Measurements from ENCODE around the gene COL15A1. TPM values are rescaled to one million over a fixed set of nuclear protein-coding genes. Genes with fewer than 3 reads are reported as not detected.

The COL15A1 gene
- total RNA-seq, 1 donor from 2014 or later = 11.8 TPM

GRCh38 chr9:98964201-98964600, 20.5 kb downstream of the COL15A1 start:
- TF ChIP-seq, protein P1, sequence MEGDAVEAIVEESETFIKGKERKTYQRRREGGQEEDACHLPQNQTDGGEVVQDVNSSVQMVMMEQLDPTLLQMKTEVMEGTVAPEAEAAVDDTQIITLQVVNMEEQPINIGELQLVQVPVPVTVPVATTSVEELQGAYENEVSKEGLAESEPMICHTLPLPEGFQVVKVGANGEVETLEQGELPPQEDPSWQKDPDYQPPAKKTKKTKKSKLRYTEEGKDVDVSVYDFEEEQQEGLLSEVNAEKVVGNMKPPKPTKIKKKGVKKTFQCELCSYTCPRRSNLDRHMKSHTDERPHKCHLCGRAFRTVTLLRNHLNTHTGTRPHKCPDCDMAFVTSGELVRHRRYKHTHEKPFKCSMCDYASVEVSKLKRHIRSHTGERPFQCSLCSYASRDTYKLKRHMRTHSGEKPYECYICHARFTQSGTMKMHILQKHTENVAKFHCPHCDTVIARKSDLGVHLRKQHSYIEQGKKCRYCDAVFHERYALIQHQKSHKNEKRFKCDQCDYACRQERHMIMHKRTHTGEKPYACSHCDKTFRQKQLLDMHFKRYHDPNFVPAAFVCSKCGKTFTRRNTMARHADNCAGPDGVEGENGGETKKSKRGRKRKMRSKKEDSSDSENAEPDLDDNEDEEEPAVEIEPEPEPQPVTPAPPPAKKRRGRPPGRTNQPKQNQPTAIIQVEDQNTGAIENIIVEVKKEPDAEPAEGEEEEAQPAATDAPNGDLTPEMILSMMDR (IDR thresholded peaks at IDR 0.05; ENCODE audit: insufficient read depth, low read length, poor library complexity, severe bottlenecking) = no peak
- no peaks in the 10 kb centered on the region for H3K36me3 ChIP-seq (ENCODE audit: control insufficient read depth, insufficient read depth, low read length)
- DNase-seq (ENCODE audit: low read depth) = no peak
- H3K4me3 ChIP-seq (ENCODE audit: low read depth, low read length) = no peak overlapping the region
- peaks cover 8% of the 10 kb centered on the region for H3K27me3 ChIP-seq (ENCODE audit: control insufficient read depth, insufficient read depth, low read length)

- no peak for DNase-seq (ENCODE audit: low read depth)
- Histone ChIP-seq H3K27me3 (ENCODE audit: control insufficient read depth, insufficient read depth, low read length) (peaks cover 8% of the 10 kb centered on the region), H3K36me3 (ENCODE audit: control insufficient read depth, insufficient read depth, low read length) (no peaks in the 10 kb centered on the region), H3K4me3 (ENCODE audit: low read depth, low read length) (no peak overlapping the region)
- TF ChIP-seq, protein P1 (IDR thresholded peaks at IDR 0.05; ENCODE audit: insufficient read depth, low read length, poor library complexity, severe bottlenecking) = no peak
These were observed 21.2 kb downstream of the COL15A1 start for GRCh38 chr9:98964911-98965336.

DNA sequence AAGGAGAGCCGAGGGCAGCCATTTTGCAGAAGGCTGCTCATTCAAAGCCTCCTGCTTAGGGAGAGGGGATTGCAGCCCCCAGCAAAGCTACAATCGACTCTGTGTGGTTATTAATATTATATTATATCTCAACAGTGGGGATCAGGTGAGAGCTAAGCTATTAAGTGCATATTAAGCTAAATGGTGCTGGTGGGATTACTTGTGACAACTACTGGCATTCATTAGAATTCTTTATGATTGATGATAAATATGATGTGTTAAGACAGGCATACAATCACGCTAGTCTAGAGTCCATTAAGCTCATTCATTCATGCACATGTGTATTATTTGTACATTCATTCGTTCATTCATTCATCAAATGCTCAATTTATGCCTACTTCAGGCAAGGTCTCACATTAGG, 23.0 kb downstream of the COL15A1 start:
- DNase-seq (ENCODE audit: low read depth) = no peak
- TF ChIP-seq, protein P1 (IDR thresholded peaks at IDR 0.05; ENCODE audit: insufficient read depth, low read length, poor library complexity, severe bottlenecking) = no peak
- Histone ChIP-seq H3K36me3 (ENCODE audit: control insufficient read depth, insufficient read depth, low read length) (no peaks in the 10 kb centered on the region), H3K27me3 (ENCODE audit: control insufficient read depth, insufficient read depth, low read length) (peaks cover 7% of the 10 kb centered on the region), H3K4me3 (ENCODE audit: low read depth, low read length) (no peak overlapping the region)

DNA sequence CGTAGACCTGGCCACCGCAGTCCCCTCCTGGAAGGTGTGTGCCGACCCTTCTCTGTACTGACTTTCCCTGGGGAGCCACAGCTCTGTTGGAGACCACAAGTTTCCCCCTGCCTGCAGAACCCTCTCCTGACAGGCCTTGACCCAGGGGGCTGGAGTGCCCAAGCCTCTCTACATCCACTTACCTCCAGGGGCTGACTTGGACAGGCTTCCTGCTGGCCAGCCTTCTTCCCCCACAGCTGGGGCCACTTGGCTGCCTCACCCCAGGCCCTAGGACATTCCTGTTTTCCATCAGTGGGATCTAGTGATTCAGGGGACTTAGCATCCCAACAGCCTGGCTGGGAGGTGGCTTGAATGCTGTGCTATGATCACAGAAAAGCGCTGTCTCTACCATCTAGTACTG, 23.6 kb downstream of the COL15A1 start:
- Histone ChIP-seq H3K4me3 (ENCODE audit: low read depth, low read length) (no peak overlapping the region), H3K36me3 (ENCODE audit: control insufficient read depth, insufficient read depth, low read length) (no peaks in the 10 kb centered on the region), H3K27me3 (ENCODE audit: control insufficient read depth, insufficient read depth, low read length) (peaks cover 7% of the 10 kb centered on the region)
- DNase-seq (ENCODE audit: low read depth) = no peak
- TF ChIP-seq, protein P1 (IDR thresholded peaks at IDR 0.05; ENCODE audit: insufficient read depth, low read length, poor library complexity, severe bottlenecking) = no peak

GRCh38 chr9:98967680-98968079, 24.0 kb downstream of the COL15A1 start:
- DNase-seq (ENCODE audit: low read depth) = no peak
- H3K36me3 ChIP-seq (ENCODE audit: control insufficient read depth, insufficient read depth, low read length) = no peaks in the 10 kb centered on the region
- TF ChIP-seq, protein P1 (IDR thresholded peaks at IDR 0.05; ENCODE audit: insufficient read depth, low read length, poor library complexity, severe bottlenecking) = no peak
- H3K4me3 ChIP-seq (ENCODE audit: low read depth, low read length) = no peak overlapping the region
- H3K27me3 ChIP-seq (ENCODE audit: control insufficient read depth, insufficient read depth, low read length) = peaks cover 7% of the 10 kb centered on the region

- Histone ChIP-seq H3K36me3 (ENCODE audit: control insufficient read depth, insufficient read depth, low read length) (no peaks in the 10 kb centered on the region), H3K27me3 (ENCODE audit: control insufficient read depth, insufficient read depth, low read length) (peaks cover 2% of the 10 kb centered on the region), H3K4me3 (ENCODE audit: low read depth, low read length) (no peak overlapping the region)
- TF ChIP-seq, protein P1 (IDR thresholded peaks at IDR 0.05; ENCODE audit: insufficient read depth, low read length, poor library complexity, severe bottlenecking) = no peak
- no peak for DNase-seq (ENCODE audit: low read depth)
These were observed 25.1 kb downstream of the COL15A1 start for GRCh38 chr9:98968601-98969337.
